ENCODE results near the gene KLHL13.

Gene KLHL13

GRCh38 chrX:118088084-118088483 lies 28.5 kb downstream of the KLHL13 start:
- ATAC-seq = no peak
- TF ChIP-seq ZFP30 (CRISPR knock-in tag; IDR thresholded peaks at IDR 0.05) = no peak
- TF ChIP-seq ZNF565 (CRISPR knock-in tag; conservative IDR thresholded peaks at IDR 0.05; ENCODE audit: low read depth) = no peak
- TF ChIP-seq ZC3H10 (CRISPR knock-in tag; IDR thresholded peaks at IDR 0.05) = no peak
- no peak for TF ChIP-seq CSDC2 (CRISPR knock-in tag; IDR thresholded peaks at IDR 0.05)

- ATAC-seq = no peak
- TF ChIP-seq TOX (CRISPR knock-in tag; IDR thresholded peaks at IDR 0.05; ENCODE audit: borderline replicate concordance) = no peak
- no peak for TF ChIP-seq BACH2 (CRISPR knock-in tag; IDR thresholded peaks at IDR 0.05; ENCODE audit: borderline replicate concordance)
- no peak for TF ChIP-seq ZC3H10 (CRISPR knock-in tag; IDR thresholded peaks at IDR 0.05)
- no peak for TF ChIP-seq ZFP30 (CRISPR knock-in tag; IDR thresholded peaks at IDR 0.05)
- no peak for TF ChIP-seq SNAI2 (CRISPR knock-in tag; IDR thresholded peaks at IDR 0.05)
- TF ChIP-seq PATZ1 (CRISPR knock-in tag; IDR thresholded peaks at IDR 0.05; ENCODE audit: borderline replicate concordance) = no peak
- TF ChIP-seq ESRRG (CRISPR knock-in tag; IDR thresholded peaks at IDR 0.05) = no peak
Measured at GRCh38 chrX:118074196-118074595, 42.4 kb downstream of the KLHL13 start.

- ATAC-seq = no peak
- TF ChIP-seq ZNF70 (CRISPR knock-in tag; IDR thresholded peaks at IDR 0.05) (no peak), POU6F1 (CRISPR knock-in tag; IDR thresholded peaks at IDR 0.05; ENCODE audit: borderline replicate concordance, low read depth) (no peak), ZFP3 (CRISPR knock-in tag; IDR thresholded peaks at IDR 0.05) (no peak), CREB5 (CRISPR knock-in tag; IDR thresholded peaks at IDR 0.05; ENCODE audit: low read depth) (no peak), TCF4 (CRISPR knock-in tag; IDR thresholded peaks at IDR 0.05; ENCODE audit: borderline replicate concordance) (no peak), ZC3H10 (CRISPR knock-in tag; IDR thresholded peaks at IDR 0.05) (no peak)
Measured at GRCh38 chrX:118066867-118067515, 49.6 kb downstream of the KLHL13 start.

GRCh38 chrX:118062817-118063615 lies 53.6 kb downstream of the KLHL13 start:
- no peak for ATAC-seq
- TF ChIP-seq CSRNP3 (CRISPR knock-in tag; IDR thresholded peaks at IDR 0.05) = no peak
- no peak for TF ChIP-seq POU6F1 (CRISPR knock-in tag; IDR thresholded peaks at IDR 0.05; ENCODE audit: borderline replicate concordance, low read depth)
- TF ChIP-seq ZFP30 (CRISPR knock-in tag; IDR thresholded peaks at IDR 0.05) = no peak
- no peak for TF ChIP-seq CREB5 (CRISPR knock-in tag; IDR thresholded peaks at IDR 0.05; ENCODE audit: low read depth)
- TF ChIP-seq ZNF8 (CRISPR knock-in tag; IDR thresholded peaks at IDR 0.05) = no peak
- no peak for TF ChIP-seq TSHZ2 (CRISPR knock-in tag; IDR thresholded peaks at IDR 0.05)
- no peak for TF ChIP-seq ZFP3 (CRISPR knock-in tag; IDR thresholded peaks at IDR 0.05)
- TF ChIP-seq BACH2 (CRISPR knock-in tag; IDR thresholded peaks at IDR 0.05; ENCODE audit: borderline replicate concordance) = no peak
